Measurements from ENCODE around the gene PRPF4. TPM values are rescaled to one million over a fixed set of nuclear protein-coding genes. Genes with fewer than 3 reads are reported as not detected.
"Not testable (repeated sequence)": the region's sequence is repeated elsewhere in the genome, so short reads cannot be mapped to it uniquely, and the experiment has no call there.

Gene PRPF4
- total and polyA plus RNA-seq, 7 donors = 10.9 to 33.4 (median 20.3) TPM

DNA sequence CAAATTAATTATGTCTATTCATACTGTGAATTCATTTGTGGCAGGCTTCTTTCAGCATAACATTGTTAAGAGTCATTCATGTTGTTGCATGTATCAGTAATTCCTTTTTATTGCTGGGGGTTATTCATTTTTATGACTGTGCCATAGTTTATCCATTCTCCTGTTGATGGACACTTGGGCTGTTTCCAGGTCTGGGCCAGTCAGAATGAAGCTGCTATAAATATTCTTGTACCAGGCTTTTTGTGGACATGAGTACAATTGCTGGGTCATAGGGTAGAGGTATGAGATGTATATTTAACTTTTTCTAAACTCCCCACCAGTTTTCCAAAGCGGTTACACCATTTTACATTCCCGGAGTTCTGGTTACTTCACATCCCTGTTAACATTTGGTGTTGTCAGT lies 13.6 kb downstream of the PRPF4 start:
- peak in 2 of 4 donors; percentile 30 to 53 for ATAC-seq

DNA sequence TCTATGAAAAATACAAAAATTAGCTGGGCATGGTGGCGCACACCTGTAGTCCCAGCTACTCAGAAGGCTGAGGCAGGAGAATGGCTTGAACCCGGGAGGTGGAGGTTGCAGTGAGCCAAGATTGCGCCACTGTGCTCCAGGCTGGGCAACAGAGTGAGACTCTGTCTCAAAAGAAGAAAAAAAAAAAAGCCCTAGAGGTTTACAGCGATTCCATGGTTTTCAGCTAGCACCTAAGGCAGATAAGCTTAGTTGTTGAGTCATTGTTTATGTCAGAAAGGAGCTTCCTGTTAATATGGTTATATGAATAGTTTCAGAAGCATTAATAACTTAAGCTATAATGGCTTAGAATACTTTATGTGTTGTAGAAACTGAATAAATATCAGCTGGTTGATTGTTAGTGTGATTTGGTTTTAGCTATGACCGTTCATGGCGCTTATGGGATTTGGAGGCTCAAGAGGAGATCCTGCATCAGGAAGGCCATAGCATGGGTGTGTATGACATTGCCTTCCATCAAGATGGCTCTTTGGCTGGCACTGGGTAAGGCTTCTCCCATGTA lies 14.7 kb downstream of the PRPF4 start:
- 93 to 96% (median 95%) methylated on average over 6 of the region's 6 CpGs for WGBS, 3 donors
- TF ChIP-seq, protein P1, sequence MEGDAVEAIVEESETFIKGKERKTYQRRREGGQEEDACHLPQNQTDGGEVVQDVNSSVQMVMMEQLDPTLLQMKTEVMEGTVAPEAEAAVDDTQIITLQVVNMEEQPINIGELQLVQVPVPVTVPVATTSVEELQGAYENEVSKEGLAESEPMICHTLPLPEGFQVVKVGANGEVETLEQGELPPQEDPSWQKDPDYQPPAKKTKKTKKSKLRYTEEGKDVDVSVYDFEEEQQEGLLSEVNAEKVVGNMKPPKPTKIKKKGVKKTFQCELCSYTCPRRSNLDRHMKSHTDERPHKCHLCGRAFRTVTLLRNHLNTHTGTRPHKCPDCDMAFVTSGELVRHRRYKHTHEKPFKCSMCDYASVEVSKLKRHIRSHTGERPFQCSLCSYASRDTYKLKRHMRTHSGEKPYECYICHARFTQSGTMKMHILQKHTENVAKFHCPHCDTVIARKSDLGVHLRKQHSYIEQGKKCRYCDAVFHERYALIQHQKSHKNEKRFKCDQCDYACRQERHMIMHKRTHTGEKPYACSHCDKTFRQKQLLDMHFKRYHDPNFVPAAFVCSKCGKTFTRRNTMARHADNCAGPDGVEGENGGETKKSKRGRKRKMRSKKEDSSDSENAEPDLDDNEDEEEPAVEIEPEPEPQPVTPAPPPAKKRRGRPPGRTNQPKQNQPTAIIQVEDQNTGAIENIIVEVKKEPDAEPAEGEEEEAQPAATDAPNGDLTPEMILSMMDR (IDR thresholded peaks at IDR 0.05) = no peak
- Histone ChIP-seq H3K4me1 (no peaks in the 10 kb centered on the region), H3K27ac (no peak overlapping the region), H3K4me3 (no peak overlapping the region), H3K9me3 (no peaks in the 10 kb centered on the region), H3K36me3 (ENCODE audit: insufficient read depth in 1 of 2, low read depth in 1 of 2) (peaks cover 22 to 90% of the 10 kb centered on the region in 2 donors), H3K27me3 (ENCODE audit: insufficient read depth in 3 of 3, low read length in 2 of 3) (no peaks in the 10 kb centered on the region)
- intact Hi-C loops (cut with DNase I) = no loop called here
- DNase-seq (no peak), ATAC-seq (no peak)

More for the DNA sequence above, 13.6 kb downstream of the PRPF4 start:
- H3K27ac ChIP-seq = no peak overlapping the region
- no peaks in the 10 kb centered on the region for H3K27me3 ChIP-seq (ENCODE audit: insufficient read depth in 3 of 3, low read length in 2 of 3)
- peaks cover 25 to 99% of the 10 kb centered on the region in 2 donors for H3K36me3 ChIP-seq (ENCODE audit: insufficient read depth in 1 of 2, low read depth in 1 of 2)
- H3K4me3 ChIP-seq = no peak overlapping the region
- TF ChIP-seq, protein P1 (IDR thresholded peaks at IDR 0.05) = no peak
- no peak for DNase-seq
- no peaks in the 10 kb centered on the region for H3K9me3 ChIP-seq
- H3K4me1 ChIP-seq = no peaks in the 10 kb centered on the region
- 83 to 94% (median 84%) methylated on average over 2 of the region's 2 CpGs for WGBS, 3 donors
- intact Hi-C loops (cut with DNase I) = no loop called here

DNA sequence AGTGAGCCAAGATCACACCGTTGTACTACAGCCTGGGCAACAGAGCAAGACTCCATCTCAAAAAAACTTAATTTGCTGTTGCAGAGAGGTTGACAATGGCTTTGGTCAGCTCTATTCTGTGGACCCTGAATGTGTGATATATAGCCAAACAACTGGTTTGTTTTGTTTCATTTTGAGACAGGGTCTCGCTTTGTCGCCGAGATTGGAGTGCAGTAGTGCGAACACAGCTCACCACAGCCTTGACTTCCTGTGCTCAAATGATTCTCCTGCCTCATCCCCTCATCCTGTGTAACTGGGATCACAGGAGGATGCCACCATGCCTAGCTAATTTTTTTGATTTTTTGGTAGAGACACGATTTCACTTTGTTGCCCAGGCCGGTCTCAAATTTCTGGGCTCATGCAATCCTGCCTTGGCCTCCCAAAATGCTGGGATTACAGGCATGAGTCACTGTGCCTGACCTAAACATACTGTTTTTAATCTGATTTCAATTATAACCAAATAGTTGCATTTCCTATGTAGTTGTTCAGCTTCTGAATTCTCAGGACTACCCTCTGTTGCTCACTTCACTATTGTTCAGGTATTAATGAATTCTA lies 17.9 kb downstream of the PRPF4 start:
- ATAC-seq (no peak), DNase-seq (no peak)
- H3K4me1 ChIP-seq = no peaks in the 10 kb centered on the region
- intact Hi-C loops (cut with DNase I) = no loop called here
- WGBS, 3 donors = 71 to 83% (median 76%) methylated on average over 7 of the region's 7 CpGs
- H3K27me3 ChIP-seq (ENCODE audit: insufficient read depth in 3 of 3, low read length in 2 of 3) = no peaks in the 10 kb centered on the region
- no peaks in the 10 kb centered on the region for H3K9me3 ChIP-seq
- peaks cover 11 to 59% of the 10 kb centered on the region in 2 donors for H3K36me3 ChIP-seq (ENCODE audit: insufficient read depth in 1 of 2, low read depth in 1 of 2)
- no peak overlapping the region for H3K4me3 ChIP-seq
- H3K27ac ChIP-seq = no peak overlapping the region
- TF ChIP-seq, protein P1 (IDR thresholded peaks at IDR 0.05) = no peak

DNA sequence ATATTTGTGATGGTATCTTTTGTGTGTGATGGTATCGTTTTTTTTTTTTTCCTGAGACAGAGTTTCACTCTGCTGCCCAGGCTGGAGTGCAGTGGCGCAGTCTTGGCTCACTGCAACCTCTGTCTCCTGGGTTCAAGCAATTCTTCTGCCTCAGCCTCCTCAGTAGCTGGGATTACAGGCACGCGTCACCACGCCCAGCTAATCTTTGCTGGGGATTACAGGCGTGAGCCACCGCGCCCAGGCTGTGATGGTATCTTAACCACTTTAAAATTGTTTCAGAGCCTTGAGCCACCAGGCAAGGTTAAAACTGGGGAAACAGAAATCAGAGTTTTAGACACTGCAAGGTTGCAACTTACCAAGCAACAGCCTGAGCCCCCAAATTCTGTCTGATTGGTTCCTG lies 20.8 kb downstream of the PRPF4 start:
- H3K27ac ChIP-seq; DNase-seq; H3K4me3 ChIP-seq; ATAC-seq; intact Hi-C loops (cut with DNase I); H3K4me1 ChIP-seq; H3K9me3 ChIP-seq; H3K27me3 ChIP-seq (ENCODE audit: insufficient read depth in 3 of 3, low read length in 2 of 3): not testable (repeated sequence)
- peaks cover 4 to 30% of the 10 kb centered on the region in 2 donors for H3K36me3 ChIP-seq (ENCODE audit: insufficient read depth in 1 of 2, low read depth in 1 of 2)
- WGBS, 3 donors = 84 to 94% (median 87%) methylated on average over 8 of the region's 8 CpGs

DNA sequence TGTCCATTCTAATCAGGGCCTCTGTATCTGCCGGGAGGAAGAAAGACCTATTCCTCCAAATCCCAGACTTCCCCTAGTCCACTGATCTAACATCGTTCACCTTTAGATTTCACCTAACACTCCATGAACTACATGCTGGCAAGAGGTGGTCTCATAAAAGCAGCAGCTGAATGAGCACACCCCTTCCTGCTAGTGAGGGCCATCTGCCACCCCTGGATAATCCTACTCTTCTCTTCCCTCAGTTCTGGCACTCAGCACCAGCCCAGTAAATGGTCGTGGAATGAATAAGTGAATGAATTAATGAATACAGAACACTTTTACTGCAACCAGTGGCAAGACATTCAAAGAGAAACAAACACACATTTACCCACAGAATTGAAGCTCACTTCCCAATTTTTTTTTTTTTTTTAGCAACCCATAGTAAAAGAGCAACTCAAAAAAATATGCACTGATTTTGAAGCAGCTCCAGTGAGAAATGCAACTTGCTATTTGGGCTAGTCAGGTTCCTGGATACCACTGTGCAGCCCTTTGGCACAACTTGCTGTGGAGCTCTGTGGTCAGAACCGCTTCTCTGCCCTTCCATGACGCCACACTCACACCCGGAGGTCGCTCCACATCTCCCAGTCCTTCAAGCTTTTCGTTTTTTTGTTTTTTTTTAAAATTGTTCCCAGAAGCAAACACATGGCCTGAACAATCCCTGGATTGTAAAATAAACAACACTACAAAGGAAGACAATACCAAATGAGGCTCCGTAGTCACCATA lies 21.5 kb downstream of the PRPF4 start:
- intact Hi-C loops (cut with DNase I) = no loop called here

More for the DNA sequence above, 21.5 kb downstream of the PRPF4 start:
- Histone ChIP-seq H3K36me3 (ENCODE audit: insufficient read depth in 1 of 2, low read depth in 1 of 2) (peaks cover 4 to 23% of the 10 kb centered on the region in 2 donors), H3K4me3 (no peak overlapping the region), H3K9me3 (no peaks in the 10 kb centered on the region), H3K27ac (no peak overlapping the region), H3K27me3 (ENCODE audit: insufficient read depth in 3 of 3, low read length in 2 of 3) (no peaks in the 10 kb centered on the region), H3K4me1 (no peaks in the 10 kb centered on the region)
- DNase-seq (no peak), ATAC-seq (no peak)
- 66 to 68% (median 68%) methylated on average over 9 of the region's 9 CpGs for WGBS, 3 donors
- TF ChIP-seq, protein P1 (IDR thresholded peaks at IDR 0.05) = no peak

Measured in psoas muscle (tissue), 8 donors.